Measurements from ENCODE around the gene LVRN. TPM values are rescaled to one million over a fixed set of nuclear protein-coding genes. Genes with fewer than 3 reads are reported as not detected.

LVRN gene
- total and polyA plus RNA-seq, 3 donors from 2014 or later: 0.99 to 6.1 (median 3.3) TPM

DNA sequence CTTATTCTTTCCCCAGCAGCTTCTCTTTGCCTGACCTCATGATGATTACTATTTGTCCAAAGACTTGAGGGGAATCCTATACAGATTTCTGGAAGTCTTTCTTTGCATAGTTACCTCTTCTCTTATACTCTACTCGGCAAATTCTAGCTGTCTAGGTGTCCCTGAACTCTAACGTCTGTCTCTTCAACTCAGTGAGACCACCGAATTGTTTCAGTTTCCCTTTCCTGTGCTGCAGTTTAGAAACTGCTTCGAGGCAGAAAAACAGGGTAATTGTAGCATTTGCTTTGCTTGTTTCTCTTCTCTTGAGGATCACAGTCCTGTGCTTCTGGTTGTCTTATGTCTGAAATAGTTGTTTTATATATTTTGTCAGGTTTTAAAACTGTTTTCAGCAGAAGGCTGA lies 14.8 kb downstream of the LVRN start:
- no peaks in the 10 kb centered on the region for H3K27me3 ChIP-seq
- H3K4me1 ChIP-seq: no peaks in the 10 kb centered on the region
- intact Hi-C loops (cut with DNase I; ENCODE audit: low total_unique reads): no loop called here
- no peaks in the 10 kb centered on the region for H3K9me3 ChIP-seq
- TF ChIP-seq POLR2A (IDR thresholded peaks at IDR 0.05): no peak
- TF ChIP-seq, protein P1, sequence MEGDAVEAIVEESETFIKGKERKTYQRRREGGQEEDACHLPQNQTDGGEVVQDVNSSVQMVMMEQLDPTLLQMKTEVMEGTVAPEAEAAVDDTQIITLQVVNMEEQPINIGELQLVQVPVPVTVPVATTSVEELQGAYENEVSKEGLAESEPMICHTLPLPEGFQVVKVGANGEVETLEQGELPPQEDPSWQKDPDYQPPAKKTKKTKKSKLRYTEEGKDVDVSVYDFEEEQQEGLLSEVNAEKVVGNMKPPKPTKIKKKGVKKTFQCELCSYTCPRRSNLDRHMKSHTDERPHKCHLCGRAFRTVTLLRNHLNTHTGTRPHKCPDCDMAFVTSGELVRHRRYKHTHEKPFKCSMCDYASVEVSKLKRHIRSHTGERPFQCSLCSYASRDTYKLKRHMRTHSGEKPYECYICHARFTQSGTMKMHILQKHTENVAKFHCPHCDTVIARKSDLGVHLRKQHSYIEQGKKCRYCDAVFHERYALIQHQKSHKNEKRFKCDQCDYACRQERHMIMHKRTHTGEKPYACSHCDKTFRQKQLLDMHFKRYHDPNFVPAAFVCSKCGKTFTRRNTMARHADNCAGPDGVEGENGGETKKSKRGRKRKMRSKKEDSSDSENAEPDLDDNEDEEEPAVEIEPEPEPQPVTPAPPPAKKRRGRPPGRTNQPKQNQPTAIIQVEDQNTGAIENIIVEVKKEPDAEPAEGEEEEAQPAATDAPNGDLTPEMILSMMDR (IDR thresholded peaks at IDR 0.05): no peak
- DNase-seq: no peak
- no peak overlapping the region for H3K27ac ChIP-seq
- H3K4me3 ChIP-seq: no peak overlapping the region
- 74 to 79% methylated on average over 4 of the region's 4 CpGs for whole genome bisulfite sequencing, 2 donors
- no peaks in the 10 kb centered on the region for H3K36me3 ChIP-seq (ENCODE audit: low read depth, missing control alignments)

DNA sequence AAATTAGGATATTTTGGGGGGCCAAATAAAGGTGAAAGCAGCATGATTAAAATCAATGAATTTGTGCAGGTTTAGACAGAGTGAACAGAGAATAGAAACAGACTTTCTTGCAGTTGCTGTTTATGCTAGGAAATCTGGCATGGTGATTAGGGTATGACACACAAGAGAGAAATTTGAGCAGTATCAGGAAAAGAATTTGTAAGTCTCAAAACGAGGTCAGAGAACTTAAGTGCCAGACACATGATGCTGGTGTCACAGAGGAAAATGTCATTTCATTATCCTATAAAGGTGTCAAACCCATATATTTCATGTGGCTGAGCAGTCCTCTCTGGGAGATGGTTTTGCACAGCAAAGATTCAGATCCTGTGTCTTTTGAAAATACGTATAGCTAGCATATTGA lies 15.7 kb downstream of the LVRN start:
- no peaks in the 10 kb centered on the region for H3K9me3 ChIP-seq
- no peak for DNase-seq
- H3K27me3 ChIP-seq: no peaks in the 10 kb centered on the region
- no peak overlapping the region for H3K4me3 ChIP-seq
- H3K27ac ChIP-seq: no peak overlapping the region
- intact Hi-C loops (cut with DNase I; ENCODE audit: low total_unique reads): no loop called here
- 63 to 74% methylated on average over 2 of the region's 2 CpGs for WGBS, 2 donors
- H3K36me3 ChIP-seq (ENCODE audit: low read depth, missing control alignments): no peaks in the 10 kb centered on the region
- TF ChIP-seq, protein P1 (IDR thresholded peaks at IDR 0.05): no peak
- no peaks in the 10 kb centered on the region for H3K4me1 ChIP-seq

DNA sequence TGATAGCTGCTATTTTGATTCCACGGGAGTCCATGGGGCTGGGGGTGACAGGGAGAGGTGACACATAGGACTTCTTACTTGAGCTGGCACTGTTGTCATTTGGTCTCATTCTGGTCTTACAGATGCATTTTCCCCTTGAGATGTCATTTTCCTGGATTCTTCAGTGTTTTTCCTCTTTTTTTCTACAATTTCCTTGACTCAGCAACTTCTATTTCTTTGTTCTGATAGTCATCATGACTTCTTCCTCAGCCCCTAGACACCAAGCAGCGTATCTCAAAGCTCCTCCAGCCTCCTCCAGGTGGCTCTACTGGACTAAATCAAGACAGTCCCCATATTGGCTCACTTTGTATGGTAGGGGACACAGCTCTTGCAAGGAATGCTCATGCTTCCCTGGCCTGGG lies 16.5 kb downstream of the LVRN start:
- intact Hi-C loops (cut with DNase I; ENCODE audit: low total_unique reads): no loop called here
- H3K4me1 ChIP-seq: no peaks in the 10 kb centered on the region
- no peaks in the 10 kb centered on the region for H3K36me3 ChIP-seq (ENCODE audit: low read depth, missing control alignments)
- H3K4me3 ChIP-seq: no peak overlapping the region
- H3K9me3 ChIP-seq: no peaks in the 10 kb centered on the region
- WGBS, 2 donors: 93 to 95% methylated on average over 2 of the region's 2 CpGs
- H3K27me3 ChIP-seq: no peaks in the 10 kb centered on the region
- TF ChIP-seq, protein P1 (IDR thresholded peaks at IDR 0.05): no peak
- TF ChIP-seq POLR2A (IDR thresholded peaks at IDR 0.05): no peak
- H3K27ac ChIP-seq: no peak overlapping the region
- no peak for DNase-seq

DNA sequence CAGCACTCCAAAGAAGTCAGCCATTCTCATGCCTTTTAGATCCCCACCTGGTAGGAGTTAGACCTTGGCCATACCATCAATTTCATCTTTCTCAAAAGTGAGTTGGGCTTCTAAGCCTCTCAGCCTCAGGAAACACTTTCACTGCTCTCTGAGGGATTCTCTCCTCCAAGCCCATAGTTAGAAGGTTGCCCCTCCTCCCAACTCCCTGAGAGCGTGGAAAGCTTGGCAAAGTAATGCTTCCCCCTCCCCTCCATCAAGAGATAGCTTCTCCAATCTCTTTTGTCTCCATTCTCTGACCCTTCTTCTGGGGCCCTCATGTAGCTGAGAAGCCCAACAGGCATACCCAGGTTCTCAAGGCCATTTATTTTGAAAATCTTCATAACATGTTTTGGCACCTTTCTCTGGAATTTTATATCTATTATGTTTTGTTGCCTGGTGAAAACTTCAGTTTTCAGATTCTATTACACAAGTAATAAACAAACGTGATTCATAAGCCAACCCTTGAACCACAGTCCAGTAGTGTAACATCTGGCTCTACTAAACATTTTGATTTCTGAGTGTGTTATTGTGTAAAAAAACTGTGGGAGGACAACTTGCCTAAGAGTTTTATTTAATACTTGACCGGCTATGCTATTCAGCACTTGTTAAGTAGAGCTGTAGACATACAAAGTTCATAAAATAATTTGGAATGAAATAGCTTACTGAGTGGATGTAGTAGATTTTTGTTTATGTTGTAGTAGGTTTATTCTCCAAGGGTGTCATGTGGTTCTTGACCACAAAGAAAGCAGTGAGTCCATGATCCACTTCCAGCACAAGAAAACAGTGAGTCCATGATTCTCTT lies 17.1 kb downstream of the LVRN start:
- no peaks in the 10 kb centered on the region for H3K4me1 ChIP-seq
- no peaks in the 10 kb centered on the region for H3K36me3 ChIP-seq (ENCODE audit: low read depth, missing control alignments)
- TF ChIP-seq POLR2A (IDR thresholded peaks at IDR 0.05): no peak
- TF ChIP-seq, protein P1 (IDR thresholded peaks at IDR 0.05): no peak
- 52 to 56% methylated on average over 3 of the region's 3 CpGs for WGBS, 2 donors
- H3K27ac ChIP-seq: no peak overlapping the region
- no peak overlapping the region for H3K4me3 ChIP-seq
- no peaks in the 10 kb centered on the region for H3K9me3 ChIP-seq
- H3K27me3 ChIP-seq: no peaks in the 10 kb centered on the region
- no peak for DNase-seq
- intact Hi-C loops (cut with DNase I; ENCODE audit: low total_unique reads): no loop called here

DNA sequence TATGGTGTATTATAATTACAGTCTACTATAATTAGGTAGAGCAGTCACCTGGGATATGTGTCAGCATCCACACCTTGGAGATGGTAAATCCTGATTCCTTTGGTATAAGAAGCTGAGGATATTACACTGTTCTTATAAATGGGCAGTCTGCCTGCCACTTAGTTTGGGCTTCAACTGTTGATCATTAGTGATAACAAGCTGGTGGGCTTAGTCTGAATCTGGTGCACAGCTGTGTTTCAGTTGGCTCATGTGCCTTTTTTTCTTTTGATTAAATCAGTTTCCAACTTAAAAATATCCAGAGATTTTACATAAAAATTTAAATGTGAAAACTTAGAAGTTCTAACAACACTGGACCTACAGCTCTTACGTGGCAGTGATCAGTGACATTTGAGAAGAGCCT lies 21.2 kb downstream of the LVRN start:
- no peaks in the 10 kb centered on the region for H3K36me3 ChIP-seq (ENCODE audit: low read depth, missing control alignments)
- DNase-seq: no peak
- no peak overlapping the region for H3K4me3 ChIP-seq
- 89 to 94% methylated on average over 1 of the region's 1 CpG for WGBS, 2 donors
- H3K4me1 ChIP-seq: peaks cover 5% of the 10 kb centered on the region
- no peaks in the 10 kb centered on the region for H3K27me3 ChIP-seq
- no peak for TF ChIP-seq POLR2A (IDR thresholded peaks at IDR 0.05)
- TF ChIP-seq, protein P1 (IDR thresholded peaks at IDR 0.05): no peak
- intact Hi-C loops (cut with DNase I; ENCODE audit: low total_unique reads): no loop called here
- no peak overlapping the region for H3K27ac ChIP-seq
- no peaks in the 10 kb centered on the region for H3K9me3 ChIP-seq

Measured in testis (tissue), 3 donors.